HepG2 (cell line): ENCODE data around the gene NECTIN2. TPM values are rescaled to one million over a fixed set of nuclear protein-coding genes. Genes with fewer than 3 reads are reported as not detected.

Experiments used
- ATAC-seq: fragments of 200-7000 bp; cut with Tn5 transposase; 3 replicates; pipeline ENCODE4 v1.9.1; 2020; ENCODE audit warnings: mild to moderate bottlenecking, moderate library complexity
- BruUV-seq: library from RNA; stranded (reverse); fragments of 400-500 nt; replicated peaks from 2 replicates; lab custom pipeline; 2021; lab: Mats Ljungman, UMichigan
- CTCF ChIA-PET: fragments of 300-600 bp; formaldehyde crosslinking; extraction: SDS; loops from one replicate; lab custom pipeline; 2021; ENCODE audit warnings: low total read pairs, inconsistent platforms, low intra/inter-chr PET ratio; lab: Yijun Ruan, JAX
- POLR2A ChIA-PET: fragments of 350-600 bp; sonication (Branson Sonifier 250); formaldehyde crosslinking; loops from one replicate; lab custom pipeline; 2020; ENCODE audit warnings: antibody characterized with exemption, inconsistent platforms; lab: Yijun Ruan, JAX
- DNase-seq: peaks from one replicate; pipeline ENCODE4 v3.0.0-alpha.2; 2015; ENCODE audit warnings: low spot score
- FAIRE-seq: peaks from 3 replicates; lab custom pipeline; 2011; peaks lifted over from hg19 to GRCh38; lab: Jason Lieb, UNC
- H2AFZ ChIP-seq: one replicate; pipeline ENCODE4 v1.6.1; 2011; ENCODE audit warnings: low read length, inconsistent platforms
- H3K27ac ChIP-seq: fragments of 300-600 bp; 3 replicates; pipeline ENCODE4 v1.8.0; 2011; ENCODE audit warnings: mixed run types, mild to moderate bottlenecking, mixed read lengths, low read length, inconsistent platforms; ENCODE audit not compliant: insufficient read depth; ENCODE audit errors: extremely low read length
- H3K27me3 ChIP-seq, 2 experiments: fragments of 200-600 bp in 1 of 2; 2 replicates in 1 of 2; 3 replicates in 1 of 2; pipeline versions ENCODE4 v1.6.0 to v1.8.0; 2011; ENCODE audit warnings: low read length in 2 of 2, mild to moderate bottlenecking in 2 of 2, moderate library complexity in 2 of 2, inconsistent platforms in 1 of 2; ENCODE audit not compliant: insufficient read depth in 2 of 2, control insufficient read depth in 1 of 2
- H3K36me3 ChIP-seq, 2 experiments: fragments of 200-600 bp in 1 of 2; replicated peaks in 1 of 2; 2 replicates in 1 of 2; 3 replicates in 1 of 2; pipeline versions ENCODE4 v1.5.1 to v1.8.0; 2011; ENCODE audit warnings: low read length in 2 of 2, inconsistent platforms in 1 of 2; ENCODE audit not compliant: insufficient read depth in 2 of 2, control insufficient read depth in 1 of 2
- H3K4me1 ChIP-seq: 2 replicates; pipeline ENCODE4 v1.5.1; 2012; ENCODE audit warnings: low read length, inconsistent platforms; ENCODE audit not compliant: insufficient read depth
- H3K4me2 ChIP-seq: 2 replicates; pipeline ENCODE4 v1.6.0; 2011; ENCODE audit warnings: low read depth, low read length, inconsistent platforms
- H3K4me3 ChIP-seq, 3 experiments: fragments of 200-600 bp in 1 of 3; sonication (generic), shearing (Covaris generic) in 1 of 3; replicated peaks in 1 of 3; 2 replicates each; pipeline ENCODE4 v1.5.1; 2011 to 2016; ENCODE audit warnings: low read length in 3 of 3, inconsistent platforms in 2 of 3, low read depth in 2 of 3, mild to moderate bottlenecking in 2 of 3, control low read depth in 1 of 3, mixed read lengths in 1 of 3; ENCODE audit not compliant: insufficient read depth in 1 of 3
- H3K79me2 ChIP-seq: one replicate; pipeline ENCODE4 v1.6.1; 2011; ENCODE audit warnings: low read length, inconsistent platforms; ENCODE audit not compliant: insufficient read depth
- H3K9ac ChIP-seq: 2 replicates; pipeline ENCODE4 v1.6.0; 2011; ENCODE audit warnings: mild to moderate bottlenecking, low read depth, low read length, inconsistent platforms; ENCODE audit not compliant: insufficient read depth
- H3K9me3 ChIP-seq: 2 replicates; pipeline ENCODE4 v1.5.1; 2012; ENCODE audit warnings: mild to moderate bottlenecking, low read length
- H4K20me1 ChIP-seq: 2 replicates; pipeline ENCODE4 v1.6.0; 2011; ENCODE audit warnings: inconsistent platforms, mild to moderate bottlenecking, low read length, moderate library complexity; ENCODE audit not compliant: insufficient read depth
- AKAP8 ChIP-seq: sonication (generic); formaldehyde crosslinking; IDR thresholded peaks from 2 replicates; pipeline ENCODE4 v1.5.1; 2020; ENCODE audit warnings: mild to moderate bottlenecking, missing genetic modification reagents
- HOXA3 ChIP-seq: sonication (generic); formaldehyde crosslinking; IDR thresholded peaks from 2 replicates; pipeline ENCODE4 v1.5.0; 2020; ENCODE audit warnings: missing genetic modification reagents
- MTERF4 ChIP-seq: sonication (generic); formaldehyde crosslinking; IDR thresholded peaks from 2 replicates; pipeline ENCODE4 v1.8.0; 2023; ENCODE audit warnings: mild to moderate bottlenecking, missing genetic modification reagents
- NR2C2 ChIP-seq: sonication (generic); formaldehyde crosslinking; IDR thresholded peaks from 2 replicates; pipeline ENCODE4 v1.4.0; 2020; ENCODE audit warnings: missing genetic modification reagents, mild to moderate bottlenecking, moderate library complexity, borderline replicate concordance
- SIN3B ChIP-seq: fragments of 150-350 bp; IDR thresholded peaks from 2 replicates; pipeline ENCODE4 v1.6.1; 2014; ENCODE audit warnings: low read length
- ZBTB25 ChIP-seq: IDR thresholded peaks from 2 replicates; pipeline ENCODE4 v1.6.1; 2018; ENCODE audit warnings: missing genetic modification reagents
- ZHX2 ChIP-seq, 2 experiments: sonication (generic) in 1 of 2; formaldehyde crosslinking in 1 of 2; IDR thresholded peaks; 2 replicates each; pipeline versions ENCODE4 v1.6.1 to v1.9.0; 2014 to 2022; ENCODE audit warnings: antibody characterized with exemption in 1 of 2, borderline replicate concordance in 1 of 2, inconsistent platforms in 1 of 2, low read depth in 1 of 2, missing genetic modification reagents in 1 of 2
- ZNF30 ChIP-seq: sonication (generic); formaldehyde crosslinking; IDR thresholded peaks from 2 replicates; pipeline ENCODE4 v1.5.0; 2020; ENCODE audit warnings: mild to moderate bottlenecking, missing genetic modification reagents
- ZNF44 ChIP-seq: sonication (generic); formaldehyde crosslinking; IDR thresholded peaks from 2 replicates; pipeline ENCODE4 v1.5.1; 2020; ENCODE audit warnings: mild to moderate bottlenecking, missing genetic modification reagents
- ZNF496 ChIP-seq: sonication (generic); formaldehyde crosslinking; IDR thresholded peaks from 2 replicates; pipeline ENCODE4 v1.8.1; 2023; ENCODE audit warnings: mild to moderate bottlenecking, moderate library complexity, missing genetic modification reagents; ENCODE audit not compliant: insufficient replicate concordance
- ZNF576 ChIP-seq: sonication (generic); formaldehyde crosslinking; IDR thresholded peaks from 2 replicates; pipeline ENCODE4 v1.4.0; 2020; ENCODE audit warnings: mild to moderate bottlenecking, missing genetic modification reagents
- ZNF639 ChIP-seq: conservative IDR thresholded peaks from 2 replicates; pipeline ENCODE4 v1.6.1; 2018; ENCODE audit warnings: missing genetic modification reagents
- ZNF749 ChIP-seq: sonication (generic); formaldehyde crosslinking; IDR thresholded peaks from 2 replicates; pipeline ENCODE4 v1.8.0; 2022; ENCODE audit warnings: mild to moderate bottlenecking, missing genetic modification reagents, moderate library complexity, borderline replicate concordance
- WGBS: methylation state at CpG from one replicate; pipeline ENCODE4 v1.1.6; 2017; ENCODE audit warnings: low lambda C conversion rate; 5-methylcytosine and 5-hydroxymethylcytosine counted together
- in situ Hi-C: cut with HindIII; loops from 2 replicates; pipeline ENCODE4 v1.10.0; 2017; ENCODE audit warnings: low pct_unique_long_range_greater_than_20kb; ENCODE audit not compliant: extremely low pct_ligation_motif_present
- intact Hi-C: fragments of 100-400 bp; cut with micrococcal nuclease; formaldehyde crosslinking; loops from one replicate; pipeline ENCODE4 v1.10.0; 2022; ENCODE audit not compliant: unreplicated experiment
- polyA plus RNA-seq, 8 experiments: library from polyadenylated mRNA; depleted of rRNA in 3 of 8; stranded (reverse) in 7 of 8; unstranded in 1 of 8; fragments of >200 nt; fragmentation: Illumina TruSeq in 4 of 8; extraction: Trizol in 4 of 8; gene quantifications; 2 replicates each; pipeline versions ENCODE4 v1.2.1 to v1.2.3, GENCODE V29; 2011 to 2016; ENCODE audit warnings: low read depth in 4 of 8, missing spikeins in 1 of 8, mixed read lengths in 1 of 8; ENCODE audit not compliant: insufficient read depth in 1 of 8
- total RNA-seq, 5 experiments: library from RNA; depleted of rRNA; stranded (reverse); fragments of >200 nt; fragmentation: Illumina TruSeq; extraction: Trizol; gene quantifications; 2 replicates each; pipeline ENCODE4 v1.2.3, GENCODE V29; 2016; ENCODE audit warnings: low read depth in 1 of 5

The NECTIN2 gene
- total and polyA plus RNA-seq, 2 of the 13 experiments (the other 11 are each of a cell fraction or from before 2014, with no cell fraction given): 75.4 to 114 TPM

GRCh38 chr19:44813070-44813840 lies 32.8 kb upstream of the NECTIN2 start:
- DNase-seq (no peak), ATAC-seq (no peak), FAIRE-seq (no peak)
- H3K36me3 ChIP-seq: peaks cover 8 to 33% of the 10 kb centered on the region in 2 experiments
- H3K4me2 ChIP-seq: peak overlapping the region; percentile 83; the same call in 1 of the 2 replicates
- ChIA-PET POLR2A (interaction anchor here (3.3 kb wide), 1 partner anchor 9 kb away, joined by 18 read pairs; no protein-coding TSS in a partner anchor), CTCF (no interaction called here)
- H3K27me3 ChIP-seq: no peaks in the 10 kb centered on the region; a peak in 1 of 5 replicates
- WGBS: 94% methylated on average over 26 of the region's 38 CpGs
- H3K9me3 ChIP-seq: no peaks in the 10 kb centered on the region
- H3K4me1 ChIP-seq: peaks cover 60% of the 10 kb centered on the region
- H3K9ac ChIP-seq: no peak overlapping the region; the same call in 1 of the 2 replicates
- H2AFZ ChIP-seq: no peak overlapping the region
- no peak overlapping the region for H3K4me3 ChIP-seq
- H3K79me2 ChIP-seq: peaks cover 21% of the 10 kb centered on the region
- in situ Hi-C loops (no loop called here), intact Hi-C loops (no loop called here)
- no TSS peak for BruUV-seq
- H4K20me1 ChIP-seq: 0 out of 2 replicates have a peak, but pooled peaks cover 8% of the 10 kb centered on the region
- H3K27ac ChIP-seq: peak overlapping the region; percentile 67
- TF ChIP-seq HOXA3 (CRISPR knock-in tag) (peak; percentile 48; the same call in 1 of the 2 replicates), ZHX2 (IDR thresholded peaks at IDR 0.05; ENCODE audit: low read depth) (no peak), ZHX2 (CRISPR knock-in tag; IDR thresholded peaks at IDR 0.05; ENCODE audit: borderline replicate concordance) (no peak), MTERF4 (CRISPR knock-in tag) (no peak), ZNF30 (no peak), ZNF749 (CRISPR knock-in tag) (no peak), ZNF639 (no peak), NR2C2 (CRISPR knock-in tag) (peak; percentile 89), AKAP8 (no peak), ZNF44 (CRISPR knock-in tag) (no peak), ZNF576 (CRISPR knock-in tag) (no peak), ZNF496 (no peak), ZBTB25 (CRISPR knock-in tag) (no peak), SIN3B (no peak)
